HuH-7 (cell line): ENCODE data around the gene PTTG2.

ENCODE experiments used
- DNase-seq: peaks from one replicate; pipeline ENCODE4 v3.0.0; 2011; ENCODE audit warnings: low spot score

Gene PTTG2

DNA sequence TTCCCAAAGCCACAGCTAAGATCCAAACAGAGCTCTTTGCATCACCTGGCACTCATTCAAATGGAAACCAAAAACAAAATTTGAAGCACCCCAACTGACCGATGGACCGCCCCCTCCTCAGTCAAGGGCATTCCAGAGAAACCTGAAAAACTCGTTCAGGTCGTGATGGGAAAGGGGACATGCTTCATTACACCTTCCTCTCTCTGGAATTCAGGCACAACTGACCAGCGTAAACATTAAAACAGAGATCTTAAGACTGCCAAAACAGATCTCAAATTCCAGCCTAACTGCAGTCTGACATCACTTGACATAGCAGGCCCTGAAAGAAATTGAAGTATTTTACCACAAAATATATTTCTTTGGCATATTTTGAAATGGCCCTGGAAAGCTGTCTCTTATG, 28.5 kb downstream of the PTTG2 start:
- DNase-seq: no peak

DNA sequence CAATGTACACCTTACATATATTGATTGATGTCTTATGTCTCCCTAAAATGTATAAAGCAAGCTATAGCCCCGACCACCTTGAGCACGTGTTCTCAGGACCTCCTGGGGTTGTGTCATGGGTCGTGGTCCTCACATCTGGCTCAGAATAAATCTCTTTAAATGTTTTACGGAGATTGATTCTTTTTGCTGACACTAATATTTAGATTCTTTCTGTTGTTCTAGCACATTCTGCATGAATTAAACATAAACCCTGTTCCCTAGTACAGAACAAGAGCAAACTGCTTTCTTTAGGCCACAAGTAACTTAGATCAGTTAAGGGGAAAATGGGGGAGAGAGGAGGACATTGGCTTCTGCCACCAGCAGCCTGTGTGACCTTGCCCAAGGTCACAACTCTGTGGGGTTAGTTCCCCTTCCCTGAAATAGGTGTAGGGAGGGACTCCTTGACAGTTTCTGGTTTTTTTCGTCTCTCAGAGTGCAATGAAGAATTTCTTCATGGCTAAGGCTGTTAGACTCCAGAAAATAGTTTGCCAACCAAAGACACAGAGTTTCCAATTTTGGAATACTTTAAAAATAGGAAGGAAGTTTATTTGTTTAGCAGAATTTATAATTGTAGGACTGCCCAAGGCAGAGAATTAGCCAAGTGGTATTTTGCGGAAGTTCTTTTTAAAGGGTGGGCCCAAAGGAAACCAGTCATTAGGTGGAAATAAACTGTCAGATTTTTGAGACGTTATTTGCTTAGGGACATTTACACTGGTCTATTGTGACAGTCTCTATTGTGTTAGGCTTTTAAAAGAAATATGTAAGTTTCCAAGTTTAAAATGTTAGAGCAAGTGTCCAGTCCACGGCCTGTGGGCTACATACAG, 29.4 kb downstream of the PTTG2 start:
- DNase-seq: no peak

DNA sequence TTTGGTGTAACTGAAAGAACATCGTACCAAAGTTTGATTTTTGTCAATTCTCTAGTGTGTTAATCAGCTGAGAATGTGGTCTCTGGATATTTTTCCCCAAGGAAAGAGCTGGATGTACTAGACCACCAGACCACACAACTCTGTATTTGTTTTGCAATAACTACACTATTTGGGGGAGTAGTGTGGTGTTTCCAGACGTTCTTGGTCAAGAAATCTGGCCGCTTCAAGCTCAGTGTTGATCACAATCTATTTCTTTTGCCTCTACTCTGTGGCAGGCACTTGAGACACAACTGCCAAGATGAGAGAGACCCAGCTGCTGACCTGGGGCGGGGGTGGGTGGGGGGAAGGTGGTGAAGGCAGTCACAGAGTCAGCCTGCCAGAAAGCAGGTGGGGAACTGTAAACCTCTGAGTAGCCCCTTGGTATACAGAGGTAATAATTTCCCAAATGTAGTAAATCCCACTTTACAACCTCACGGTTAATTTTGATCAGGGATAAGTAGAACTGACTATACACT, 30.6 kb downstream of the PTTG2 start:
- no peak for DNase-seq

DNA sequence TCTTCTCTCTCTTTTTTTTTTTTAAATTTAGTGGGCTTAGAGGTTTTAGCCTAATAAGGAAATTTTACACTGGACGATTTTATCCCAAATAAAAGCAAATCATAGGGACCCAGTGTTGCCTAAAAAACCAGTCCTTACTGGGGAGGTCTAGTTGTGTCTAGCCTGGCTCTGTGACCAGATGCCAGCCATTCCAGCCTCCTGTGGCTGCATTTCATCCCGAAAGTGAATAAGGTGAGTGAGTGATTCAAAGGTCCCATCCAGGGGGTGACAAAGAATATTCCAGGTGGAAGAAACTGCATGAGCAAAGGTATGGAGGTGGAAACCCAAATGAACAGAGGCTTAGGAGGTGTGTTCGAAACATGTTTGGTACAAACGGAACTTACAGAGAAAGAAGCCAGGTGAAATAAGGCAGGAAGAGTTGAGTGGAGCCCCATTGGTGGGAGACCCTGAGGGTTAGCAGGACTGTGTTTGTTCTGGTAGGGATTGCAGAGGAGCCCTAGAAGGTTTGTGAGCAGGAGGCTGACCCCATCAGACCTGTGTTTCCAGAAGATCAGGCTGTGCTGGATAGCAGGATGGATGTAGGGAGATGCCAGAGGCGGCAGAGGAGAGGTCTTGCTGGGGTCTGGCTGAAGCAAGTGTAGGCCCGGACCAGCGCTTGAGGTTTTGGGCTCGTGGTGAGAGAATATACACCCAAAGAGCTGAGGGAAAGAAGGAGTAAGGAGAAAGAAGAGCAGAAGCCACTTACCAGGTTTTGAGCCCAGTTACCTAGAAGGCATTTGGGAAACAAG, 31.6 kb downstream of the PTTG2 start:
- DNase-seq: no peak

DNA sequence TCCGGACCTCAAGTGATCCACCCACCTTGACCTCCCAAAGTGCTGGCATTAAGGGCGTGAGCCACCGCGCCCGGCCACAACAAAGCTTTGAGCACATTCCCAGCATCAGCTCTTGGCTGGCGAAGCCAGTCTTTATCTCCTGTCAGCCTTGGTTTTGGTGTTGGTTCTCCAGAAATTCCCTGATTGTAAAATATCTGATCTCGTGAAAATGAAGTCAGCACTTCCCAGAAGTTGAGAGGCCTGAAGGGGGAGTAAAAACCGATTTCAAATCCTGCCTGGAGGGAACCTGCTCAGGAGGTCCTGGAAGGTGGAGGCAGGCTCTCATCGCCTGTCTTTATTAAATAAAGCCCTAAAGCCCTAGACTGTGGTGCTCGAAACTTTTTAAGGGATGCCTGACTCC, 33.6 kb downstream of the PTTG2 start:
- no peak for DNase-seq

DNA sequence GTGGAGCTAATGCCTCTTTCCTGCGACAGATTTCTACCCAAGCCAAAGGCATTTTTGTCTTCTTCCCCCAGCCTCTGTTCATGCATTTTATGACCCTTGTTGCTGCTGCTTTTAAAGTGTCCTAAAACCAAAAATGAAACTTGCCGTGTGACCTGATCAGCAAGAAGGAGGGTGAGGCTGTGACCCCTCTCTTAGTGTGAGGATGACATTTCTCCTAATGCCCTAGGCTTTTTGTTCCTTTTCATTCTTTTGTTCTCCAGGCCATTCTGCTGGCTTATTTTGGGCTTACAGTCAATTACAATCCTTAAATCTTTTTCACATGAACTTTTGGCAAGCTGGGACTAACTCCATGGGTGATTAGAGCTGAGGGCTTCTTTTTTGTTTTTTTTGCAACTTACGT, 34.4 kb downstream of the PTTG2 start:
- no peak for DNase-seq

DNA sequence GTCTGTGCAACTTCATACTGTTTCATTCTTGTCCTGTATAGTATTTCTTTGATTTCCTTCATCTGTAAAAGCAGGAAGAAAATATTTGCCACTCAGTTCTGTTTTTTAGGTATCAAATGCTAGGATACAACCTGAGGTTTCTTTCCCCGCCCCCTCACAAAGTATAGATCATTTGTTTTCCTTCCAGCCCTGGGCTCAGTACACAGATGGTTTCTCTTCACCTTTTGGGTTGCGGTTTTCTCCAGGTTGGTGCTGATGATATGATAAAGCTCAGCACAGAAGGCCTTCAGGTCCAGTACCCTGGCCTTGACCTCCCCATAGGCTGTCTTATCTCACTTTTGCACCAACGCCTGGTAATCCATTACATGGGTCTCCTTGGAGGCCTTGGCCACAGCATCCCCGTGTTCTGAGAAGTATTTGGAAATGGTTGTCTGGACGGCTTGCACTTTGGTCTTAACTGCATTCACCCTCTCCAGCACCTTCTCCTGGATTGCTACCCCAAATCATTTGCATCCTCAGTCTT, 35.2 kb downstream of the PTTG2 start:
- DNase-seq: no peak

DNA sequence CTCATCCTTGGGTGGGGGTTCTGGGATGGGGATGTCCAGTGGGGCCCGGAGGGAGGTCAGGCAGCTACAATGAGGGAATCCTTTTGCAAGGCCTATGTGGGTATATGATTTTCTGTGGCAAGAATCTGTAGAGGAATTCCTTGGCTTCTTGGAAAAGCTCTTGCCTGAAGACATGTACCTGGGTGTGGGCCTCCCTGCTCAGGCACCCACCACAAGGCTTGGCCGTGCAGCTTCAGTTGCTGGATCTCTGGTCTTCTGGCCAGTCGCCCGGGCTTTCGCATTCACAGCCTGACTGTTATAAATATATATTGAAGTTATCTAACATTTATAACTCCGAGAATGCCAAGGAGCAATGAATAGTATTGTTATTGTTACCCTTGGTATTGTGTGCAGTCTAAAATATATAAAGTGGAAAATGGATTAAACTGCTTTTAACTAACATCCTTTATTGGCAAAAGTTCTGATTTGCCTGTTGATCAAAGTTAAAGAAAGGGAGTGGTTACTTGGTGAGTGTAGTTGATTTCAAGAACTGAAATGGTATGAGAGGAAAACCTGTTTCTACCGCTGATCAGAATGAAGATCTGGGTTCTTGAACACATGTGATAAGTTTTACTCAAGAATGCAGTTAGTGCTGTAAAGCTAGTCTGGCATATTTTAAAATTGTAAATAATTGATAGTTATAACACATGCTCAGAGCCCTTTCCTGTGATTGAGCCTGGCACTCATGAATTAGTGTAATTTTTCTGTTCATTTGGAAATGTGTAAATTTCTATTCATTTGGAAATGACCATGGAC, 36.0 kb downstream of the PTTG2 start:
- DNase-seq: no peak

DNA sequence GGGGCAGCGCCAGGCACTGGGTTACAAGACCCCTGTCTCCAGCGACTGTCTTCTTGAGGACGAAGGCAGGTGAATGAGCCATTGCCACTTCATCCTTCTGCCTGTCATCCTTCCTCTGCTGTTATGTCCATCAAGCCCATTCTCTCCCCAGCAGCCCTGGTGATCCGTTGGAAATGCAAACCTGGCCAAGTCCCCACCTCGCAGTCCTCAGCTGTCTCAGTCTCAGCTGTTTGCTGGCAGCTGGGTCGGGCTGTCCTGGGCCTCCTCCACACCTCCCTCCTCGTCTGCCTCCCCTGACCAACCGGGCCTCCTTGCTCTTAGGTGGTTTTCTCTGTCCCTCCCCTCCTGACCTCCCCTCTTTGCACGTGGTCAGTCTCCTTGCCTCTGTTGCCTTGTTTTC, 38.0 kb downstream of the PTTG2 start:
- no peak for DNase-seq

DNA sequence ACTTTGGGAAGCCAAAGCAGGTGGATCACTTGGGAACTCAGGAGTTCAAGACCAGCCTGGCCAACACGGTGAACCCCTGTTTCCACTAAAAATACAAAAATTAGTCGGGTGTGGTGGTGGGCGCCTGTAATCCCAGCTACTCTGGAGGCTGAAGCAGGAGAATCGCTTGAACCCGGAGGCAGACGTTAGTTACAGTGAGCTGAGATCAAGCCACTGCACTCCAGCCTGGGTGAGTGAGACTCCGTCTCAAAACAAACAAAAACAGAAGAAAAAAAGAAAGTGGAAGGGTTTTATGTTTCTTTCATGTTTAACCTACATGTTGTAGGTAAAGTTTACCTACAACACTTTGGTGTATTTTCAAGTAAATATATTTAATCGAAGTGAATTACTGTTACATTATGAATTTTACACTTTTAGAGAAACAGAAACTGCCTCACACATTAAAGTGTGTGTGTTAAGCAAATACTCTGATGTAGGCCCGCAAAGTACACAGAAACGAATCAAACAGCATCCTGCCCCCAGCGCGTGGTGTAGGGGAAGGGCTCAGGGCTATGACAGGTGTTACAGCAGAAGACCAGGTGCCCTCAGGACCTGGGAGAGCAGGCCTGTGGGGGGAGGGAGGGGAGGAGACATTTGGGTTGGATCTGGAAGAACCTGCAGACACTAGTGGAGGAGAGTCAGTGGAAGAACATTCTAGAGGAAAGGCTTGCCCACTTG, 39.0 kb downstream of the PTTG2 start:
- DNase-seq: no peak

DNA sequence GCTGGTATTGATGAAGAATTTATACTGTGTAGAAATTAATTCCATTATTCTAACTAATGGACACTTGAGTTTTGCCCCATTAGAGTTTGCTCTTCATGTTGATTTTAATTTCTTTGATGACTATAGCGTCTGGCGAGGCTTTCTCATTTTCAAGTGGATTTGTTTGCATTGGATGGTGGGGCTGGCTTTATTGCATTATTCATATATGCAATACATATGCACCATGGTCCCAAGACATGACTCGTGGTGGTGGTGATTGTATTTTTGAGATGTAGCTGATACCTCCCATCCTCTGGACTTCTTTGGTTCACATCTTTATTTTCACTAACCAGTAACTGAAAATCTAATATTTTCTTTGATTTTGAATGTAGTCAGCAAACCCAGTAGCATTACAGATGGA, 39.8 kb downstream of the PTTG2 start:
- DNase-seq: no peak

DNA sequence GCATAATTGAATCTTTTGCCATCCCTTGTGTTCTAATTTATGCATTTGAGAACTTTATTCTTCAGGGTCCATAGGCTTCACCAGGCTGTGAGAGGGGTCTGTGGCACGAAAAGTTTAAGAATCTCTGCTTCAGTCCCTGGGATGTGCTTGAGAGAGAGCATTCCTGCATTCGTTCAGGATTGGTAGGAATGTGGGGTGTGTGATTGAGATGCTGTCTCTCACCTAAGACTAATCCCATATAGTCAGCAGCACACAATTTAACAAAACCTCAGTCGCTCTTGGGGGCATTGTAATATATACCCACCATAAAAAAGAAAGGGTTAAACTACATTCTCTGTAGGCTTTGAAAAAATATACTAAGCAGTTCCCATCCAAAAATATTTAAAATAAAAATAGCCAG, 41.7 kb downstream of the PTTG2 start:
- no peak for DNase-seq

DNA sequence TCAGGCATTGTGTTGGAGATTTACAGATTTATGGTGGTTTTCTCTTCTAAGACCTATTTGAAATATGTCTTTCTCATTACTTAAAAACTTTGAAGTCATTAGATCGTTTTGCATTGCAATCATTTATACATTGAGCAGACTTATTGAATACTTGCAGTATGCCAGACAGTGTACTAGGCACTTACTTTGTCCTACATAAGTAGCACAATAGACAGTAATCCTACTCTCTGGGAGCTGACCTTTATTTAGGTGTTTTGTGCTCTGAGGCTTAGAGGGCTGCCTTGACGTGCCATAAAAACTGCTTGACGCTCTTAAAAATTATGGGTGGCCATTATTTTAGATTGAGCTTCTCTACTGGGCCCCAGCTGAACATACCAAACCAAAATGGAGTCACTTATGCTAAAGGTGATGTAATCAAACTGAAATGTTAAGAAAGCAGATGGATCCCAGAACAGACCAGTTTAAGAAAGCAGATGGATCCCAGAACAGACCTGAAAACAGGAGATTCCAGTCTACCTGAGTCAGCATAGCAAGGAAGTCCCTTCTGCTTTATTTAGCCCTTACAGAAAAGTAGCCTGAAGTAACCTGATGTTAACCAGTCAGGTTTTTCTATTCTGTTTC, 42.4 kb downstream of the PTTG2 start:
- no peak for DNase-seq

DNA sequence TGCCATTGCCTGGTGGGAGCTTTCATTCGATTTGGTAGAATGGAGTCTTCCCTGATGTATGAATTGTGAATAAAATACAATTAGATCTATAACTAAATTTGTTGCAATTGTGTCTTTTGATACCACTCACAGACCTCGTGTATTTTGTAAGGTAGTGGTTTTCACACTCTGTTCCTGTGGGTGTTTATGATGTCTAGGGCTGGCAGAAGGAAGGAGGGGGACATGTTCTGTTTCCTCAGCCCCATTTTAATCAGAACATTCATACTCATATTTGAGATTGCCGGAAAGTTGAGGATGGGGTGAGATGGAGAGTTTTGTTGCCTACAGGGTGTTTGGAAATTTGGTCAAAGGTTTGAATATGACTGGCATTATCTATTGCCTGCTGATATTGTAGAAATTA, 42.9 kb downstream of the PTTG2 start:
- no peak for DNase-seq

DNA sequence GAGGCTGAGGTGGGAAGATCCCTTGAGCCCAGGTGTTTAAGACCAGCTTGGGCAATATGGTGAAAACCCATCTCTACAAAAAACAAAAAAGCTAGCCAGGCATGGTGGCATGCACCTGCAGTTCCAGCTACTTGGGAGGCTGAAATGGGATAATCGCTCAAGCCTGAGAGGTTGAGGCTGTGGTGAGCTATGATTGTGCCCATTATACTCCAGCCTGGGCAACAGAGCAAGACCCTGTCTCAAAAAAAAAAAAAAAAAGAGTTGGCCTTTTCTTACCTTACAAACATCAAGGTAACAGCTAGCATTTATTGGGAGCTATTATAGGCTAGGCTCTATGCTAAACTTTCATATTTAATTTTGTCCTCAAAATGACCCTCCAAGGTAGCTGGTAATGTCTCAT, 43.4 kb downstream of the PTTG2 start:
- DNase-seq: no peak

DNA sequence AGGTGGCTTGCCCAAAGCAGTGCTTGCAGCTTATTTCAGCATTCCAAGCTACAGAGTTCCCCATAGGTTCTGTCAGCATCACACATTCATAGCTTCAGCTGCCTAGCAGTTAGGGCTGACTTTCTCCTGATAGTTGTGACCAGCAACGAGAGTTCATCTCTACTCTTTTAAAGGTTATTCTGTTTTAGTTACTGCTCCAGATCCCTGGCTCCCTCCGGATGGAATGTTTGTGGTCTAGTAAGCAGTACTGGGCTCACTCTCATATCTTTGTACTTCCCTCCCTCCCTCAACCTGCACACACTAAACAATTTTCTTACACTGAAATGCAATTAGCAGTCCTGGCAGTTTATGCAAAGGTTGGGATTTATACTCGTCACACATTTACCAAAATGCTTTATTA, 43.9 kb downstream of the PTTG2 start:
- no peak for DNase-seq

DNA sequence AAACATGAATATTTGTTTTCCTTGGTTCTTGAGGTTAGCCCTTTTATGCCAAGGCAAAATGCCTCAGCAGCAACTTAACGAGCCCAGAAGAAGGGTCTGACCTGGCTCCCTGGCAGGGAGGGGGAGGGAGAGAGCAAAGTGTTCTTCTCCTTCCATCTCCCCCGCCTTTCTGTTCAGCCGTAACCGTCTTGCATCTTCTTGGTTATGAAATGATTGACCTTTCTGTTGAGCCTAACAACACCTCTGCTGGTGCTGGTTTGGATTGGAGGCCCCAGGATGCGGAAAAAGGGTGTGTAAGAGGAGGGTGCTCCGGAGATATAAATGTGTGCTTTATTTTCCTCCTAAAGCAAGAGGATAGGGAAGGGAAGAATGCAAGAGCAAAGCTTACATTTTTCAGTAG, 44.7 kb downstream of the PTTG2 start:
- no peak for DNase-seq

DNA sequence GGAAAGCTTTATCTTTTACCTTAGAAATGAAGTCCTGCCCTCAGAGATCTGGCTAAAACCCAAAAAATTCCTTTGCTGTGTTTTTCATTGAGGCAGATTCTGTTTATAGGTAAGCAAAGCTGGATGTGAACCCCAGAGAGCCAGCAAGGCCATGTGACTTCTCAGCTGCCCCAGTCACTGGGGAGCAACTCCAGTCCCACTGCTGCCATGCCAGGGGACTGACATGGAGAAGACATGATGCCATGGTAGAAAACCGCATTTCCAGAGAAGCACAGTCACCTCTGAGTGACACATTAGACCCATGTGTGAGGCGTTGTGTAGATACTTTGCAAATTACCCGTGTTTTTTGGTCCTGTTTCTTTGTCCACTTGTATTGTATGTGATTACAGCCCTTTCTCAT, 45.4 kb downstream of the PTTG2 start:
- no peak for DNase-seq

DNA sequence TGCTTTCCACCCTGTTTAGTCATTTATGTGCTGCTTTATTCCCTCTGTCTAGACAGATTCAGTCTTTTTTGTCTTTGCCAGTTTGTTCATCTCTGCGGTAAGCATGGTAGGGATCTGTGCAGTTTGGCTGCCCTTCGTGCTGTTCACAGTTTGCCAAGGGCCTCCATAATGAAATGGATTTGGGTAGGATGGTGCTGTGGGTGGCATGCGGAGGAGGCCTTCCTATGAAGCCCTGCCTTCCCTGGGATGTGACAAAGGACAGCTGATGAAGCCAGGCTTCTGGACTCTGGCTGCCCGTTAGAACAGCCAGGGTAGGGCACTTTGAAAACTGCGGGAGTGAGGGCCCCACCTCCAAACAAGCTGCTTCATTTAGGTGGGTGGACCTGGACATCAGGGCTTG, 47.4 kb downstream of the PTTG2 start:
- no peak for DNase-seq

DNA sequence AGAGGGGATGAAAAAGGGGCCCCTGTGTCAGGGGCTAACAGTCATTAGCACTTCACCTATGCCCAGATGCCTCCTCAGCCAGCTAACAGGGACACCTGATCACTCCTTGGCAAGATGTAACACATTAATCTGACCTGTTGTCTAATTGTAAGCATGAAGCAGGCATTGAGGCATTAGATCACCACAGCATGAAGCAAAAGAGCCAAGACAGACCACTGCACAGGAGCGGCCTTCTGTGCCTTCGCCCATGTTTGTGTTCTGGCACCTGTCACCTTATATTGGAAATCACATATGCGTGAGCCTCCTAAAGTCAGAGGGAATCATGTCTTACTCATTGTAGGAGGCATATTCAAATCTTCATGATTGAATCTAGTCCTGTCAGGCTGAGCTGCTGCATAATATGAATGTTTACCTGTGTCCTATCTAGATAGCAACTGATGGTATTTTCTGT, 48.4 kb downstream of the PTTG2 start:
- no peak for DNase-seq

DNA sequence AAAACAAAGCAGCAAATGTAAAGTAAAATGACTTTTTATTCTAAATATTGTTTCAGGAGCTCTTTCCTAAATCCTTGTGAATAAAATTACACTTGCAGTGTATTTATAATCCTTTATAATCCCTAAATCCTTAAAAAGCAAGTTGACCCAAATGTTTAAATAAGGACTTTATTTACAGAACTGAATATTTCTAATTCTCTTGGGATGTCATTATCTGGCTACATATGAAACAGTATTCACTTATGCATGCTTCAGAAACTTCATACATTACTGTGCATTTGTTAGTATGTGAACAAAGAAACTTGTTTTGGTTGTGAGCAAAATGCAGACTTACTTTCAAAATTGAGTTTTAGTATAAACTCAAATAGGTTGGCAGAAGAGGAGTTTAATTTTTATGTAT, 49.2 kb downstream of the PTTG2 start:
- no peak for DNase-seq
